Uterus (tissue), 4 donors: Measurements from ENCODE around the gene RNU6-8. TPM values are rescaled to one million over a fixed set of nuclear protein-coding genes. Genes with fewer than 3 reads are reported as not detected.

Experiments
- DNase-seq, 2 donors: peaks; one replicate each; pipeline ENCODE4 v3.0.0-alpha.2; 2019 to 2020
- H3K27ac ChIP-seq, 2 donors: fragments of 200-600 bp; sonication (generic); 1 replicate in 1 of 2; 2 replicates in 1 of 2; pipeline ENCODE4 v1.5.1; 2016 to 2018
- H3K27me3 ChIP-seq, 2 donors: fragments of 200-600 bp; sonication (generic); one replicate each; pipeline ENCODE4 v1.5.1; 2018 to 2019; ENCODE audit warnings: control low read depth in 1 of 2
- H3K36me3 ChIP-seq, 2 donors: fragments of 200-600 bp; sonication (generic); one replicate each; pipeline ENCODE4 v1.5.1; 2019; ENCODE audit warnings: control low read depth in 1 of 2
- H3K4me1 ChIP-seq, 2 donors: fragments of 200-600 bp; sonication (generic); one replicate each; pipeline ENCODE4 v1.5.1; 2018 to 2019; ENCODE audit warnings: control low read depth in 1 of 2
- H3K4me3 ChIP-seq, 2 donors: fragments of 200-600 bp; sonication (generic); 1 replicate in 1 of 2; 2 replicates in 1 of 2; pipeline ENCODE4 v1.5.1; 2018 to 2019; ENCODE audit warnings: mild to moderate bottlenecking in 1 of 2
- H3K9me3 ChIP-seq, 2 donors: fragments of 200-600 bp; sonication (generic); one replicate each; pipeline ENCODE4 v1.5.1; 2019; ENCODE audit warnings: control low read depth in 1 of 2
- POLR2A ChIP-seq, 2 donors: fragments of 450-650 bp; IDR thresholded peaks; one replicate each; pipeline ENCODE4 v1.6.1; 2016; ENCODE audit warnings: antibody characterized with exemption in 2 of 2, mild to moderate bottlenecking in 1 of 2, moderate library complexity in 1 of 2
- intact Hi-C: fragments of 100-400 bp; cut with DNase I; formaldehyde crosslinking; loops from one replicate; pipeline ENCODE4 v1.15.1; 2023; ENCODE audit warnings: low total_unique reads
- small RNA-seq: library from RNA; depleted of rRNA; stranded (forward); fragments of <200 nt; gene quantifications from one replicate; pipeline ENCODE3, GENCODE V24; 2016
- total RNA-seq, 4 donors: library from RNA; depleted of rRNA in 3 of 4; stranded (reverse); fragments of >200 nt in 3 of 4; gene quantifications; one replicate each; pipeline versions ENCODE4 v1.1.0 to v1.2.4, GENCODE V29; 2014 to 2023
- TF ChIP-seq, protein P1 (sequence below), 4 experiments: fragments of 200-600 bp in 2 of 4; fragments of 450-650 bp in 2 of 4; sonication (generic) in 2 of 4; IDR thresholded peaks; one replicate each; pipeline ENCODE4 v1.5.1; 2016 to 2019; ENCODE audit warnings: antibody characterized with exemption in 4 of 4, mild to moderate bottlenecking in 2 of 4, moderate library complexity in 1 of 4
- donor health status: DM: yes; HTN: yes; CAD: no.

Gene RNU6-8
- total RNA-seq, 4 donors from 2014 or later: not detected

DNA sequence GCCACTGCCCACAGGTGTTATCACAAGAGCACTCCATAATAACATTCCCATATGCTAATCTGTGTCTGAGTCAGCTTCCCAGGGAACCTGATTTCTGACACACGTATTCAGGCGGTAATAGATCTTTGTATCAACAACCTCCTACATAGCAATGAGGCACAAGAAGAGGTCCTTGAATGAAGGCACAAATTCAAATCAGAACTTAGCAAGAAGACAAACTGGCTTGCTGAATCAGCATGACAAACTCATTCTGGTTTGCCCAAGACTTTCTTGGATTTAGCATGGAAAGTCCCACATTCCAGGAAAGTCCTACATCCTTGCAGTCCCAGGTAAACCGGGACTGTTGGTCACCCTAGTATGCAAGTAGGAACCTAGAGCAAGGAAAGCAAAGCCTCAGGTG lies 35.2 kb downstream of the RNU6-8 start:
- Histone ChIP-seq H3K36me3 (no peaks in the 10 kb centered on the region), H3K4me3 (no peak overlapping the region), H3K9me3 (no peaks in the 10 kb centered on the region), H3K27me3 (no peaks in the 10 kb centered on the region), H3K4me1 (no peaks in the 10 kb centered on the region), H3K27ac (no peak overlapping the region)
- no peak for TF ChIP-seq POLR2A (IDR thresholded peaks at IDR 0.05)
- TF ChIP-seq, protein P1, sequence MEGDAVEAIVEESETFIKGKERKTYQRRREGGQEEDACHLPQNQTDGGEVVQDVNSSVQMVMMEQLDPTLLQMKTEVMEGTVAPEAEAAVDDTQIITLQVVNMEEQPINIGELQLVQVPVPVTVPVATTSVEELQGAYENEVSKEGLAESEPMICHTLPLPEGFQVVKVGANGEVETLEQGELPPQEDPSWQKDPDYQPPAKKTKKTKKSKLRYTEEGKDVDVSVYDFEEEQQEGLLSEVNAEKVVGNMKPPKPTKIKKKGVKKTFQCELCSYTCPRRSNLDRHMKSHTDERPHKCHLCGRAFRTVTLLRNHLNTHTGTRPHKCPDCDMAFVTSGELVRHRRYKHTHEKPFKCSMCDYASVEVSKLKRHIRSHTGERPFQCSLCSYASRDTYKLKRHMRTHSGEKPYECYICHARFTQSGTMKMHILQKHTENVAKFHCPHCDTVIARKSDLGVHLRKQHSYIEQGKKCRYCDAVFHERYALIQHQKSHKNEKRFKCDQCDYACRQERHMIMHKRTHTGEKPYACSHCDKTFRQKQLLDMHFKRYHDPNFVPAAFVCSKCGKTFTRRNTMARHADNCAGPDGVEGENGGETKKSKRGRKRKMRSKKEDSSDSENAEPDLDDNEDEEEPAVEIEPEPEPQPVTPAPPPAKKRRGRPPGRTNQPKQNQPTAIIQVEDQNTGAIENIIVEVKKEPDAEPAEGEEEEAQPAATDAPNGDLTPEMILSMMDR (IDR thresholded peaks at IDR 0.05): no peak
- intact Hi-C loops: no loop called here
- DNase-seq: no peak

DNA sequence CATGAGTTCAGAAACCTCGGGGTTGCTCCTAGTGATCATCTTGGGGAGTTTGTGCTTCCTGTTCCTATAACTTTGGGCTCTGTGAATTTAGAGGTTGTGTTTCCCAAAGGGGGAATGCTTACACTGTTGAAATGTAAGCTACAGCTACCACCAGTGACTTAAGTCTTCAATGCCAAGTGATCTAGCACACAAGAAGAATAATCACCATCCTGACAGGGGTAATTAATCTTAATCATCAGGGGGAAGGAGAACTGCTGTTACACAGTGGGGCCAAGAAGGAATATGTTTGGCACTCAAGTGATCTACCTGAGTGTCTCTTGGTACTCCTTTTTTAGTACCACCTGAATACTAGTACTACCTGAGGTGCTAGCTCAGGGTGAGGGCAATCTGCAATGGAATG lies 36.1 kb downstream of the RNU6-8 start:
- no peak overlapping the region for H3K4me3 ChIP-seq
- DNase-seq: no peak
- H3K9me3 ChIP-seq: no peaks in the 10 kb centered on the region
- no peak for TF ChIP-seq POLR2A (IDR thresholded peaks at IDR 0.05)
- TF ChIP-seq, protein P1 (IDR thresholded peaks at IDR 0.05): no peak
- no peaks in the 10 kb centered on the region for H3K4me1 ChIP-seq
- no peaks in the 10 kb centered on the region for H3K36me3 ChIP-seq
- intact Hi-C loops: no loop called here
- no peak overlapping the region for H3K27ac ChIP-seq
- no peaks in the 10 kb centered on the region for H3K27me3 ChIP-seq

DNA sequence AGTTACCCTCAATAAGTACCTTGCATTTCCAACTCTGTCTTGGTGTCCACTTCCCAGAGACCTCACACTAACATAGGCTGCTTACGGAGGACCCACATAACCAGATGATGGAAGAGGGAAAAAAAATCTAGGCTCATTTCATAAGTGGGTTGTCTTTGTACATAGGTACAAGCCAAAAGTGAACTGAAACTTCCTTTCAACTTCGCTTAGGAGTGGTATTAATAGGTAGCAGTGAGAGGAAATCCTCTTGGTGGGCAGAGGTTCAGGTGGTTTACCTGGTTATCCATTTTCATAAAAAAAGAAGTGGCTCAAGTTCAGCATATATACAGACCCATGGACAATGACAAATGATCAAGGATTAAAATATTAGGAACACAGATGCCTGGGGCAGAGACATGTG lies 37.0 kb downstream of the RNU6-8 start:
- H3K4me3 ChIP-seq: no peak overlapping the region
- DNase-seq: no peak
- intact Hi-C loops: no loop called here
- no peak overlapping the region for H3K27ac ChIP-seq
- TF ChIP-seq, protein P1 (IDR thresholded peaks at IDR 0.05): no peak
- TF ChIP-seq POLR2A (IDR thresholded peaks at IDR 0.05): no peak
- no peaks in the 10 kb centered on the region for H3K4me1 ChIP-seq
- no peaks in the 10 kb centered on the region for H3K27me3 ChIP-seq
- H3K36me3 ChIP-seq: no peaks in the 10 kb centered on the region
- no peaks in the 10 kb centered on the region for H3K9me3 ChIP-seq

Small RNAs within 50 kb of the gene (small RNA-seq; reads per million reads assigned to genes)
- gene RNU6-7: not detected
- gene RNU6-8: not detected

Other genes with a start within 250 kb of the RNU6-8 start
- gene ARHGAP5, start 126.0 kb downstream of the RNU6-8 start, total RNA-seq: 100 to 1,000 TPM in 3 of 4 donors, 10 to 100 TPM in 1; 83.8 to 298 (median 159) TPM
- not detected for gene RNU6-7, start 1.2 kb downstream of the RNU6-8 start, total RNA-seq
- 10 to 100 TPM in 3 of 4 donors, 1 to 10 TPM in 1; 4.1 to 34.4 (median 15.3) TPM for gene AKAP6, start 126.0 kb upstream of the RNU6-8 start, total RNA-seq